Caco-2 (cell line): ENCODE results near the gene NES. TPM values are rescaled to one million over a fixed set of nuclear protein-coding genes. Genes with fewer than 3 reads are reported as not detected.

Experiments
- BruUV-seq: library from RNA; stranded (reverse); fragments of 400-500 nt; replicated peaks from 2 replicates; lab custom pipeline; 2021; lab: Mats Ljungman, UMichigan
- CTCF ChIA-PET: fragments of 300-600 bp; sonication (Branson Sonifier 250); formaldehyde crosslinking; loops from one replicate; lab custom pipeline; 2022; ENCODE audit warnings: antibody characterized with exemption; lab: Charles Lee
- POLR2A ChIA-PET: fragments of 300-600 bp; sonication (Branson Sonifier 250); formaldehyde crosslinking; loops from one replicate; lab custom pipeline; 2022; ENCODE audit warnings: antibody characterized with exemption; lab: Charles Lee
- DNase-seq, 2 experiments: peaks; one replicate each; pipeline versions ENCODE4 v3.0.0 to v3.0.0-alpha.2; 2020 to 2022
- H3K27me3 ChIP-seq: replicated peaks from 2 replicates; pipeline ENCODE4 v1.6.0; 2011; ENCODE audit warnings: low read length; ENCODE audit not compliant: control insufficient read depth, insufficient read depth
- H3K36me3 ChIP-seq: 2 replicates; pipeline ENCODE4 v1.5.1; 2011; ENCODE audit warnings: low read length; ENCODE audit not compliant: control insufficient read depth, insufficient read depth
- H3K4me1 ChIP-seq: fragments of 250-450 bp; sonication (Bioruptor Pico); 2 replicates; pipeline ENCODE4 v1.5.1; 2020; ENCODE audit warnings: mild to moderate bottlenecking
- H3K4me3 ChIP-seq: 2 replicates; pipeline ENCODE4 v1.5.1; 2011; ENCODE audit warnings: low read depth, mild to moderate bottlenecking, control low read depth, low read length
- H3K9me3 ChIP-seq: fragments of 250-450 bp; sonication (Bioruptor Pico); 2 replicates; pipeline ENCODE4 v1.5.1; 2020; ENCODE audit warnings: mild to moderate bottlenecking, moderate library complexity
- H3K27ac Mint-ChIP-seq: one replicate; pipeline ENCODE4 v1.8.0; 2022; ENCODE audit warnings: mixed read lengths; ENCODE audit not compliant: unreplicated experiment
- H3K27me3 Mint-ChIP-seq: one replicate; pipeline ENCODE4 v1.8.0; 2022; ENCODE audit warnings: mixed read lengths; ENCODE audit not compliant: insufficient read depth, unreplicated experiment
- H3K36me3 Mint-ChIP-seq: one replicate; pipeline ENCODE4 v1.8.0; 2022; ENCODE audit warnings: mild to moderate bottlenecking, mixed read lengths; ENCODE audit not compliant: insufficient read depth, unreplicated experiment
- H3K4me1 Mint-ChIP-seq: one replicate; pipeline ENCODE4 v1.8.0; 2022; ENCODE audit warnings: low read depth, mixed read lengths; ENCODE audit not compliant: unreplicated experiment
- H3K4me3 Mint-ChIP-seq: one replicate; pipeline ENCODE4 v1.8.0; 2022; ENCODE audit warnings: mild to moderate bottlenecking, moderate library complexity, mixed read lengths; ENCODE audit not compliant: unreplicated experiment
- H3K9me3 Mint-ChIP-seq: one replicate; pipeline ENCODE4 v1.8.0; 2022; ENCODE audit warnings: mixed read lengths; ENCODE audit not compliant: unreplicated experiment
- intact Hi-C: fragments of 100-400 bp; cut with micrococcal nuclease; formaldehyde crosslinking; loops from one replicate; pipeline ENCODE4 v1.10.0; 2022; ENCODE audit not compliant: unreplicated experiment
- total RNA-seq: library from RNA; stranded (reverse); gene quantifications from 2 replicates; pipeline ENCODE4 v1.2.3, GENCODE V29; 2022
- TF ChIP-seq, protein P1 (sequence below), 2 experiments: fragments of 200-600 bp in 1 of 2; IDR thresholded peaks; 1 replicate in 1 of 2; 2 replicates in 1 of 2; pipeline versions ENCODE4 v1.5.1 to v1.8.0; 2011 to 2022; ENCODE audit warnings: antibody characterized with exemption in 1 of 2, control low read depth in 1 of 2, inconsistent platforms in 1 of 2, low read depth in 1 of 2, low read length in 1 of 2, mild to moderate bottlenecking in 1 of 2, moderate library complexity in 1 of 2; ENCODE audit not compliant: insufficient read depth in 1 of 2, severe bottlenecking in 1 of 2, unreplicated experiment in 1 of 2

NES gene
- total RNA-seq, 1 experiment from 2014 or later, result 18.0 TPM

DNA sequence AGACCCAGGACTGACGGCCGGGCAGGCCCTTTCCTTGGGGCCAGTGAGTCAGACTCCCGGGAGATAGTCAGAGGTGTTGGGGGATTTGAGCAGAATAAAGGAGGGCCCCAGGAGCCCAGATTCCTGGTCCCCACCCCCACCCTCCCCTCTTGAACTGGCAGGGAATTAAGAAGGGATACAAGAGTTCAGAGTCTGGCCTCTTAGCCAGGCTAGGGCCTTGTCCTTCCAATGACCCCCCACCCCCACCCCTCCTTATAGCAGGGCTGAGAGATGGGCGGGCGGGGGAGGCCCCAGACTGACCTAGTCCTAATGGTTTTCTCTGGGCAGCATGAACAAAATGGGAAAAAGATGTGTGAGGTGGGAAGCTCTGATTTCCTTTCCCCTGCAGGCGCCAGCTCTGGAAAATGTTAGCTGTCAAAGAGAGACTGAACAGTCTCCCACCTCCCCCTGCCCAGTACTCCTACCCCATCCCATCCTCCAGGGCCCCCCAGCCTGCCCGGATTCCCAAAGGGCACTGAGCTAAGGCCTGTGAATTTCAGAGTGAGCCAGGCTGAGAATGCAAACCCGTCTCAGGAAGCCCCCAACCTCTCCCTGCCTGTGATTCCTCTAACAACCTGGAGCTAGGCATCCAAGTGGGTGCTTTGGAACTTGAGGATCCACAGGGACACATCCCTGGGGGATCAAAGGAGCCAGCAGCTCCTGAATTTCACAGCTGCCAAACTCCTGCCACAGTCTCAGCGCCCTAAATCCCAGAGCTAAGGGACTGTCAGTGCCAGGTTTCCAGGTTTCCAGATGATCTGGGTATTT lies 34.0 kb upstream of the NES start:
- CTCF ChIA-PET, result interaction anchor here (1.3 to 2.9 kb wide), 3 partner anchors 15 to 21 kb away, joined by 3 to 30 read pairs (median 9); no protein-coding TSS in a partner anchor
- Mint-ChIP-seq H3K36me3 (peaks cover 14% of the 10 kb centered on the region), H3K9me3 (no peaks in the 10 kb centered on the region), H3K4me1 (peaks cover 8% of the 10 kb centered on the region), H3K27ac (no peak overlapping the region), H3K27me3 (no peaks in the 10 kb centered on the region), H3K4me3 (no peak overlapping the region)
- Histone ChIP-seq H3K4me3 (no peak overlapping the region), H3K4me1 (peaks cover 6% of the 10 kb centered on the region), H3K27me3 (no peaks in the 10 kb centered on the region), H3K36me3 (no peaks in the 10 kb centered on the region), H3K9me3 (no peaks in the 10 kb centered on the region)
- intact Hi-C loops, result no loop called here
- TF ChIP-seq, protein P1, sequence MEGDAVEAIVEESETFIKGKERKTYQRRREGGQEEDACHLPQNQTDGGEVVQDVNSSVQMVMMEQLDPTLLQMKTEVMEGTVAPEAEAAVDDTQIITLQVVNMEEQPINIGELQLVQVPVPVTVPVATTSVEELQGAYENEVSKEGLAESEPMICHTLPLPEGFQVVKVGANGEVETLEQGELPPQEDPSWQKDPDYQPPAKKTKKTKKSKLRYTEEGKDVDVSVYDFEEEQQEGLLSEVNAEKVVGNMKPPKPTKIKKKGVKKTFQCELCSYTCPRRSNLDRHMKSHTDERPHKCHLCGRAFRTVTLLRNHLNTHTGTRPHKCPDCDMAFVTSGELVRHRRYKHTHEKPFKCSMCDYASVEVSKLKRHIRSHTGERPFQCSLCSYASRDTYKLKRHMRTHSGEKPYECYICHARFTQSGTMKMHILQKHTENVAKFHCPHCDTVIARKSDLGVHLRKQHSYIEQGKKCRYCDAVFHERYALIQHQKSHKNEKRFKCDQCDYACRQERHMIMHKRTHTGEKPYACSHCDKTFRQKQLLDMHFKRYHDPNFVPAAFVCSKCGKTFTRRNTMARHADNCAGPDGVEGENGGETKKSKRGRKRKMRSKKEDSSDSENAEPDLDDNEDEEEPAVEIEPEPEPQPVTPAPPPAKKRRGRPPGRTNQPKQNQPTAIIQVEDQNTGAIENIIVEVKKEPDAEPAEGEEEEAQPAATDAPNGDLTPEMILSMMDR (IDR thresholded peaks at IDR 0.05; ENCODE audit: insufficient read depth in 1 of 2, low read depth in 1 of 2, low read length in 1 of 2, severe bottlenecking in 1 of 2, unreplicated experiment in 1 of 2), result no peak
- BruUV-seq, result no TSS peak
- POLR2A ChIA-PET, result interaction anchor here (0.8 kb wide), 1 partner anchor 17 kb away, joined by 3 read pairs; the partner anchor contains the start of gene METTL25B
- no peak for DNase-seq

- Histone ChIP-seq H3K4me1 (peaks cover 6% of the 10 kb centered on the region), H3K27me3 (no peaks in the 10 kb centered on the region), H3K36me3 (no peaks in the 10 kb centered on the region), H3K9me3 (no peaks in the 10 kb centered on the region), H3K4me3 (no peak overlapping the region)
- no peak overlapping the region for H3K4me3 Mint-ChIP-seq
- TF ChIP-seq, protein P1 (IDR thresholded peaks at IDR 0.05; ENCODE audit: insufficient read depth in 1 of 2, low read depth in 1 of 2, low read length in 1 of 2, severe bottlenecking in 1 of 2, unreplicated experiment in 1 of 2), result no peak
- no peak for DNase-seq
- ChIA-PET CTCF (interaction anchor here (2.9 kb wide), 1 partner anchor 20 kb away, joined by 30 read pairs; no protein-coding TSS in a partner anchor), POLR2A (no interaction called here)
- BruUV-seq, result no TSS peak
- H3K9me3 Mint-ChIP-seq, result no peaks in the 10 kb centered on the region
- H3K4me1 Mint-ChIP-seq, result peaks cover 8% of the 10 kb centered on the region
- H3K36me3 Mint-ChIP-seq, result peaks cover 11% of the 10 kb centered on the region
- H3K27me3 Mint-ChIP-seq, result no peaks in the 10 kb centered on the region
- intact Hi-C loops, result no loop called here
- no peak overlapping the region for H3K27ac Mint-ChIP-seq
Observed at GRCh38 chr1:156709757-156710489, 32.7 kb upstream of the NES start.

DNA sequence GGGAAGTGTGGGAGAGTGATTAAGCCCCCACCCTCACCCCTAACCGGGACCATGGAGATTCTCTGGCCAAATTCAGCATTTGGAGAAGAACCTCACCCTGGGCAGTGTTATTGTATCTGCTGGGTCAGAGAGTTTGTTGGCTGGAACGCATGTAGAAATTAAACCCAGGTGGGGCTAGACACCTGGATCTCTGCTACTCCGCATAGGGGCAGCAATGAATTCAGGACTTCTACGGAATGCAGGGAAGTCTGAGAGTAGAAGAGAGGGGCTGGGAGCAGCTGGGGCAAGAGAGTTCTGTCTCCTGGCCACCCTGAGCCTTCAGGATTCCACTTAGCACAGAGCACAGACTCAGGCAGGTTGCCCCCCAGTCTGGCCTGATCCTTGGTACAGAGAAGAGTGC lies 31.8 kb upstream of the NES start:
- Histone ChIP-seq H3K36me3 (no peaks in the 10 kb centered on the region), H3K4me1 (peaks cover 12% of the 10 kb centered on the region), H3K4me3 (no peak overlapping the region), H3K9me3 (no peaks in the 10 kb centered on the region), H3K27me3 (no peaks in the 10 kb centered on the region)
- H3K4me1 Mint-ChIP-seq, result peaks cover 14% of the 10 kb centered on the region
- no peak overlapping the region for H3K27ac Mint-ChIP-seq
- intact Hi-C loops, result no loop called here
- POLR2A ChIA-PET, result no interaction called here
- CTCF ChIA-PET, result interaction anchor here (0.9 kb wide), 1 partner anchor 19 kb away, joined by 4 read pairs; no protein-coding TSS in a partner anchor
- DNase-seq, result no peak
- peaks cover 9% of the 10 kb centered on the region for H3K36me3 Mint-ChIP-seq
- no TSS peak for BruUV-seq
- no peak overlapping the region for H3K4me3 Mint-ChIP-seq
- H3K9me3 Mint-ChIP-seq, result no peaks in the 10 kb centered on the region
- TF ChIP-seq, protein P1 (IDR thresholded peaks at IDR 0.05; ENCODE audit: insufficient read depth in 1 of 2, low read depth in 1 of 2, low read length in 1 of 2, severe bottlenecking in 1 of 2, unreplicated experiment in 1 of 2), result no peak
- H3K27me3 Mint-ChIP-seq, result no peaks in the 10 kb centered on the region
